ENCODE measurements around the gene MORN1. TPM values are rescaled to one million over a fixed set of nuclear protein-coding genes. Genes with fewer than 3 reads are reported as not detected.

MORN1 gene
- total RNA-seq, 1 donor from 2014 or later: 18.4 TPM

GRCh38 chr1:2341706-2342383 lies 49.5 kb downstream of the MORN1 start:
- H3K27me3 ChIP-seq: no peaks in the 10 kb centered on the region
- no peaks in the 10 kb centered on the region for H3K36me3 ChIP-seq
- no peak for DNase-seq (ENCODE audit: low spot score in 2 of 2)
- TF ChIP-seq, protein P1, sequence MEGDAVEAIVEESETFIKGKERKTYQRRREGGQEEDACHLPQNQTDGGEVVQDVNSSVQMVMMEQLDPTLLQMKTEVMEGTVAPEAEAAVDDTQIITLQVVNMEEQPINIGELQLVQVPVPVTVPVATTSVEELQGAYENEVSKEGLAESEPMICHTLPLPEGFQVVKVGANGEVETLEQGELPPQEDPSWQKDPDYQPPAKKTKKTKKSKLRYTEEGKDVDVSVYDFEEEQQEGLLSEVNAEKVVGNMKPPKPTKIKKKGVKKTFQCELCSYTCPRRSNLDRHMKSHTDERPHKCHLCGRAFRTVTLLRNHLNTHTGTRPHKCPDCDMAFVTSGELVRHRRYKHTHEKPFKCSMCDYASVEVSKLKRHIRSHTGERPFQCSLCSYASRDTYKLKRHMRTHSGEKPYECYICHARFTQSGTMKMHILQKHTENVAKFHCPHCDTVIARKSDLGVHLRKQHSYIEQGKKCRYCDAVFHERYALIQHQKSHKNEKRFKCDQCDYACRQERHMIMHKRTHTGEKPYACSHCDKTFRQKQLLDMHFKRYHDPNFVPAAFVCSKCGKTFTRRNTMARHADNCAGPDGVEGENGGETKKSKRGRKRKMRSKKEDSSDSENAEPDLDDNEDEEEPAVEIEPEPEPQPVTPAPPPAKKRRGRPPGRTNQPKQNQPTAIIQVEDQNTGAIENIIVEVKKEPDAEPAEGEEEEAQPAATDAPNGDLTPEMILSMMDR (IDR thresholded peaks at IDR 0.05): no peak
- no peaks in the 10 kb centered on the region for H3K9me3 ChIP-seq
- no peak overlapping the region for H3K27ac ChIP-seq
- H3K4me3 ChIP-seq: no peak overlapping the region
- intact Hi-C loops (cut with DNase I): no loop called here
- no peaks in the 10 kb centered on the region for H3K4me1 ChIP-seq

DNA sequence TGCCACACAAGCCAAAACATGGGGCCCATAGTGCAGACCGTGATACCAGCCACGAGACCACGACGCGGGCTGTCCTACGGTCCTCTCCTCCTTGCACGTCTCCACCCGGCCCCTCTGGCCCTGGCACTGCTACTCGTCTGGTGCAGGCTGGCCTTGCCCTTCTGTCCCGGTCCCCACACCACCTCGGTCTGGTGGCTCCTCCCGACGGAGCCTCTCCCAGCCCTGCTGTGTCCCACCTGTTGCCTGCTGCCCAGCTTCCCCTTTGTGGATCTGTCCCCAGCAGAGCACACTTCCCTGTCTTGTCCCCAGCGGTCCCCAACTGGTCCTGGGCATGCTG lies 50.5 kb downstream of the MORN1 start:
- no peak overlapping the region for H3K27ac ChIP-seq
- H3K4me1 ChIP-seq: no peaks in the 10 kb centered on the region
- H3K4me3 ChIP-seq: no peak overlapping the region
- DNase-seq (ENCODE audit: low spot score in 2 of 2): no peak
- intact Hi-C loops (cut with DNase I): no loop called here
- H3K27me3 ChIP-seq: no peaks in the 10 kb centered on the region
- no peaks in the 10 kb centered on the region for H3K9me3 ChIP-seq
- no peaks in the 10 kb centered on the region for H3K36me3 ChIP-seq
- TF ChIP-seq, protein P1 (IDR thresholded peaks at IDR 0.05): no peak

DNA sequence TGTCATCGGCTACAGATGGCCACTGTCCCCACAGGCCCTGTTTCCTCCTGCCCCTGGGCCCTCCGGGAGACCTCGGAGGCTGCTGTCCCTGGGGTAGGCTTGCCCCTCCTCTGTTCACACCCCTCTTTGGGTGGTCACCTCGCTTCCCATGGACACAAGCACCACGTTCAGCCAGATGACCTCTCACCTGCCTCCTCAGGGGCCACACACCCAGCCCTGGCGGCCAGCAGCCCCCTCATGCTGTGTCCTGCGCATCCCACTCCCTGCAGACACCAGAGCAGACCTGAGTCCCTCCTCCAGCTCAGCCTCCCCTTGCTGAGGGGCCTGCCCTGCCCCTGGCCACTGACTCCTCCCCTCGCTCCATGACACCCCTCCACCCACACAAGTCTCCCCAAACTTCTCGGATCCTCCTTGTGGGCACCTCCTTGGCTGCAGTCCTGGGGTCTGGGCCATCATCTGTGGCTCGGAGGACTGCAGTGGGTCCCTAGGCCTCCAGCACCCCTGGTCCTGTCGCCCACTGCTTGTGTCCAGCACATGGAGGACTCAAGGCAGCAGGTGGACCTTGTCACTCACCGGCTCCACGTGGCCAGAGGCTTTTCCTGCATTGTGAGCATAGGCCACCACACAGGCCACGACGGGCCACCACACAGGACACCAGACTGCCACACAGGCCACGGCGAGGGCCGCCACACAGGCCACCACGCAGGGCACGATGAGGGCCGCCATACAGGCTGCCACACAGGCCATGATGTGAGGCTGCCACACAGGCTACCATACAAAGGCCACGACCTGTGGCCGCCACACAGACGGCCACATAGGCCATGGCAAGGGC lies 51.1 kb downstream of the MORN1 start:
- Histone ChIP-seq H3K27ac (no peak overlapping the region), H3K4me1 (no peaks in the 10 kb centered on the region), H3K4me3 (no peak overlapping the region), H3K36me3 (no peaks in the 10 kb centered on the region), H3K9me3 (no peaks in the 10 kb centered on the region), H3K27me3 (no peaks in the 10 kb centered on the region)
- intact Hi-C loops (cut with DNase I): no loop called here
- no peak for DNase-seq (ENCODE audit: low spot score in 2 of 2)
- TF ChIP-seq, protein P1 (IDR thresholded peaks at IDR 0.05): no peak

DNA sequence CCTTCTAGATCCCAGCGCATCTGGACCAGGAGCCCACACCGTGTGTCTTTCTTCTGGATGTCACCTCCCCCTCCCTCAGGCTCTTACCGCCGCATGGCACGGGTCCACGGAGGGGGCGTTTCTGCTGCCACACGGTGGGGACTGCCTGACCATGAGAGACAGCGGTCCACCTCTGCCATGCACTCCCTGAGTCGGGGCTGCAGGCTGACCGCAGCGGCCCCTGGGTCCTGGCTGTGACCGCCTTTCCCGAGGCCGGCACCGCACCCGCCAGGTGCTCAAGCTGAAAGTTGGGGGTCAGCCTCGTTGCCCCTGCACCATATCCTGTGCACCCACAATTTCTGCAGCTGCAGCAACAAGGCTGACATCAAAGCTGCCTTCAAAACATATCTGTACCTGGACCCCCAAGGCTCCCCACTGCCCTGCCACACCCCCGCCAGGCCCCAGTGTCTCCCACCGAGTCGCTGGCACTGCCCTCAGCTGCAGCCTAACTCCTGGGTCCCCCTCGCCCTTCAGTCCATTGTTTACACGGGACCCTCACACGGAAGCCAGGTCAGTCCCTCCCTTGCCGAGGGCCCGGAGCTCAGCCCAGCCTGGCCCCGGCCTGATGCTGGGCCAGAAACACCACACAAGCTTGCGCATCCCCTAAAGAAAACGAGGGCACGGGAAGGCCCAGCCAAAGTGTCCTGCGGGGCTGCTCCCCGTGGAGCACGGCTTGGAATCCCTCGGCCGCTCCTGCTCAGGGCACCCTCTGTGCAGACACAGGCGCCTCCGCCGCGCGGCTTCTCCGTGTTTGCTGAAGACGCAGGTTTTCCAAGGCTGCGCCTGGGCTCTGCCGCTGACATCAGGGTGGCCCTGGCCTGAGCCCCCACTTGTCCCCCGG lies 51.9 kb downstream of the MORN1 start:
- intact Hi-C loops (cut with DNase I): no loop called here
- H3K27me3 ChIP-seq: no peaks in the 10 kb centered on the region
- H3K27ac ChIP-seq: no peak overlapping the region
- no peaks in the 10 kb centered on the region for H3K4me1 ChIP-seq
- no peak for DNase-seq (ENCODE audit: low spot score in 2 of 2)
- no peak overlapping the region for H3K4me3 ChIP-seq
- H3K9me3 ChIP-seq: no peaks in the 10 kb centered on the region
- TF ChIP-seq, protein P1 (IDR thresholded peaks at IDR 0.05): no peak
- no peaks in the 10 kb centered on the region for H3K36me3 ChIP-seq

- DNase-seq (ENCODE audit: low spot score in 2 of 2): no peak
- no peaks in the 10 kb centered on the region for H3K27me3 ChIP-seq
- H3K4me3 ChIP-seq: no peak overlapping the region
- H3K36me3 ChIP-seq: no peaks in the 10 kb centered on the region
- no peak overlapping the region for H3K27ac ChIP-seq
- TF ChIP-seq, protein P1 (IDR thresholded peaks at IDR 0.05): no peak
- no peaks in the 10 kb centered on the region for H3K9me3 ChIP-seq
- no peaks in the 10 kb centered on the region for H3K4me1 ChIP-seq
- intact Hi-C loops (cut with DNase I): no loop called here
Measured at GRCh38 chr1:2337501-2337900, 53.9 kb downstream of the MORN1 start.
